Epithelial cell of alveolus of lung (primary cell): Measurements from ENCODE around the gene NR3C2. TPM values are rescaled to one million over a fixed set of nuclear protein-coding genes. Genes with fewer than 3 reads are reported as not detected.

Experiments used
- total RNA-seq: library from RNA; depleted of rRNA; stranded (reverse); fragments of >200 nt; gene quantifications from 2 replicates; pipeline ENCODE4 v1.2.1, GENCODE V29; 2015

Gene NR3C2
- total RNA-seq, result 0.24 and 1.3 TPM in 2 replicates

DNA sequence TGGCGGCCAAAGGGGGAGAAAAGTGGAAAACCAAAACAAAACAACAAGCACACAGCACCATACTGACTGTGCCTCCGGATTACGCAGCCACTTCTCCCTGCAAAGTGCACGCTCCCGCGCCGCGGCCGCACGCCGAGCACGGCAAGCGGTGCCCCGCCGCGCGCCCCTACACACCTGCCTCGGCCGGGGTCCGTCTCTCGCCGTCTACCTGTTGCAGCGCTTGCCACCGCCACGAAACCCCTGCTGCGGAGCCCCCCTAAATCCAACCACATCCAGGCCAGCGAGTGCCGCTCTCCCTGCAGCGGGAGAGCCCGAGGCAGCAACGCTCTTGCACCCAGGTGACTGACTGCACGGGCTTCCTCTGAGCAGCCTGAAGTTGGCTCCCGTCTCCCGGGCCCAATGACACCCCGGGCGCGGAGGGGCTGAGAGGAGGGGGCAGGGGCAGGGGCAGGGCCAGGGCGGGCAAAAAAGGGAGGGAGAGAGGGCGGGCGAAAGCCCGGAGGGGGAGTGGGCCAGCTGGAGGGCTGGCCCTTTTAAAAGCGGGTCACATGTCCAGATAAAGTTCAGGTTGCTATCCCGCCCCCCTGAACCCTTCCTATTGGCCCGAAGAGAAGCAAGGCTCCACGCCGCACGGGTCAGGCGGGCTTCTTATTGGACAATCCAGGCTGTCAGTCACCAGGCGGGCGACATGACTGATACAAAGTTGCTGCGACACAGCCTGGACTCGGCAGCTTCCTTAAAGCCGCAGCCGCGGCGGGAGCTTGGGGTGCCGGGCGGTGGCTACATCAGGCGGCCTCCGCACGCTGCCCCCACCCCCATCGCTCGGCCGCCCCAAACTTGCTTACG is at the start of gene NR3C2:
NR3C2 (minus strand) TSS at position 429 of the 846 bp plus-strand sequence.

